ENCODE measurements around the gene FGF14. TPM values are rescaled to one million over a fixed set of nuclear protein-coding genes. Genes with fewer than 3 reads are reported as not detected.
A peak's percentile ranks its signal among the peaks of the same experiment; 100 is the strongest.

FGF14 gene
- total RNA-seq, 2 donors from 2014 or later = 1.3 to 3.7 TPM

- DNase-seq = no peak
- intact Hi-C loops (cut with DNase I) = no loop called here
Measured at GRCh38 chr13:101828119-101828518, 573.7 kb downstream of the FGF14 start.

GRCh38 chr13:101817898-101818297 is 584.0 kb downstream of the FGF14 start:
- ATAC-seq = no peak
- DNase-seq = no peak
- intact Hi-C loops (cut with DNase I) = no loop called here

More at GRCh38 chr13:101828119-101828518, 573.7 kb downstream of the FGF14 start:
- ATAC-seq = no peak

- DNase-seq (no peak), ATAC-seq (no peak)
- intact Hi-C loops (cut with DNase I) = no loop called here
Measured at GRCh38 chr13:101811881-101812280, 590.0 kb downstream of the FGF14 start.

GRCh38 chr13:101811284-101811839 is 590.5 kb downstream of the FGF14 start:
- intact Hi-C loops (cut with DNase I) = no loop called here
- no peak for ATAC-seq
- DNase-seq = no peak

GRCh38 chr13:101799196-101799595 is 602.7 kb downstream of the FGF14 start:
- intact Hi-C loops (cut with DNase I) = no loop called here
- no peak for DNase-seq
- ATAC-seq = no peak

- ATAC-seq = no peak
- intact Hi-C loops (cut with DNase I) = no loop called here
- DNase-seq = no peak
Measured at GRCh38 chr13:101798437-101798836, 603.4 kb downstream of the FGF14 start.

- DNase-seq (no peak), ATAC-seq (no peak)
- intact Hi-C loops (cut with DNase I) = no loop called here
Measured at GRCh38 chr13:101795460-101795859, 606.4 kb downstream of the FGF14 start.

GRCh38 chr13:101795025-101795424 is 606.8 kb downstream of the FGF14 start:
- ATAC-seq = peak in 1 of 2 donors; percentile 36
- no peak for DNase-seq
- intact Hi-C loops (cut with DNase I) = no loop called here

GRCh38 chr13:101792189-101792588 is 609.7 kb downstream of the FGF14 start:
- intact Hi-C loops (cut with DNase I) = no loop called here
- no peak for ATAC-seq

GRCh38 chr13:101785858-101786257 is 616.0 kb downstream of the FGF14 start:
- intact Hi-C loops (cut with DNase I) = loop anchor here (5.0 kb wide), 2 partner anchors 131 to 771 kb away; no protein-coding TSS in a partner anchor

More at GRCh38 chr13:101792189-101792588, 609.7 kb downstream of the FGF14 start:
- no peak for DNase-seq

GRCh38 chr13:101784313-101784712 is 617.5 kb downstream of the FGF14 start:
- ATAC-seq = no peak
- intact Hi-C loops (cut with DNase I) = no loop called here
- no peak for DNase-seq

More at GRCh38 chr13:101785858-101786257, 616.0 kb downstream of the FGF14 start:
- peak; percentile 59 to 68 for ATAC-seq
- DNase-seq = peak; percentile 16

GRCh38 chr13:101783554-101783953 is 618.3 kb downstream of the FGF14 start:
- DNase-seq (no peak), ATAC-seq (no peak)
- intact Hi-C loops (cut with DNase I) = no loop called here

GRCh38 chr13:101780211-101780610 is 621.6 kb downstream of the FGF14 start:
- ATAC-seq (no peak), DNase-seq (no peak)
- intact Hi-C loops (cut with DNase I) = no loop called here

- intact Hi-C loops (cut with DNase I) = no loop called here
- DNase-seq (no peak), ATAC-seq (no peak)
Measured at GRCh38 chr13:101779147-101779546, 622.7 kb downstream of the FGF14 start.

- intact Hi-C loops (cut with DNase I) = no loop called here
- DNase-seq = no peak
- no peak for ATAC-seq
Measured at GRCh38 chr13:101775267-101775666, 626.6 kb downstream of the FGF14 start.

- ATAC-seq = no peak
- DNase-seq = no peak
- intact Hi-C loops (cut with DNase I) = no loop called here
Measured at GRCh38 chr13:101774393-101774792, 627.5 kb downstream of the FGF14 start.

- intact Hi-C loops (cut with DNase I) = no loop called here
- DNase-seq (no peak), ATAC-seq (no peak)
Measured at GRCh38 chr13:101773062-101773461, 628.8 kb downstream of the FGF14 start.

GRCh38 chr13:101767131-101767530 is 634.7 kb downstream of the FGF14 start:
- DNase-seq = no peak
- no peak for ATAC-seq
- intact Hi-C loops (cut with DNase I) = no loop called here

- no peak for DNase-seq
- intact Hi-C loops (cut with DNase I) = no loop called here
- ATAC-seq = no peak
Measured at GRCh38 chr13:101763191-101763590, 638.7 kb downstream of the FGF14 start.

- intact Hi-C loops (cut with DNase I) = loop anchor here (2.0 to 10.0 kb wide), 3 partner anchors 240 to 611 kb away; no protein-coding TSS in a partner anchor
- DNase-seq (no peak), ATAC-seq (peak; percentile 41 to 51)
Measured at GRCh38 chr13:101757446-101758039, 644.3 kb downstream of the FGF14 start.
